ENCODE data around the gene OR52A1.

The OR52A1 gene

DNA sequence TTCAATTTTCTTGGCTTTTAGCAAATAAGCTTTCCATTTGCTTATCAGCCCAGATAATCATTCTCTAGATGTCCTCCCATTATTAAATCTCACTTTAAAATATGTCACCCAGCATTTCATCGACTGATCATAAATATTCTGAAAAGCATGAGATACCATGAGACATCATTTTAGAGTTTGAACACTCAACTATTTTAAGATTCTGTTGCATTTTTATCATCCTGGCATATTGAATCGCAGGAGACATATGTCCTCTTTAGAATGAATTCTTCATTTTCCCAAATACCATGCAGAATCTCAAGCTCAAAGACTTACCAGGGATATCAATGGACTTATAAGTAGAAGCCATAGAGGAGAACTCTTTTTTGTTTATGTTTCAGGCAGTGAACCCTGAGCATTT, 16.6 kb downstream of the OR52A1 start, which contains the start of gene OR52A5:
Gene OR52A5, minus strand, starts transcription at position 361 of the 400 bp plus-strand sequence. CDS start 5,714 bp downstream, outside the sequence.
- TF ChIP-seq, protein P1, sequence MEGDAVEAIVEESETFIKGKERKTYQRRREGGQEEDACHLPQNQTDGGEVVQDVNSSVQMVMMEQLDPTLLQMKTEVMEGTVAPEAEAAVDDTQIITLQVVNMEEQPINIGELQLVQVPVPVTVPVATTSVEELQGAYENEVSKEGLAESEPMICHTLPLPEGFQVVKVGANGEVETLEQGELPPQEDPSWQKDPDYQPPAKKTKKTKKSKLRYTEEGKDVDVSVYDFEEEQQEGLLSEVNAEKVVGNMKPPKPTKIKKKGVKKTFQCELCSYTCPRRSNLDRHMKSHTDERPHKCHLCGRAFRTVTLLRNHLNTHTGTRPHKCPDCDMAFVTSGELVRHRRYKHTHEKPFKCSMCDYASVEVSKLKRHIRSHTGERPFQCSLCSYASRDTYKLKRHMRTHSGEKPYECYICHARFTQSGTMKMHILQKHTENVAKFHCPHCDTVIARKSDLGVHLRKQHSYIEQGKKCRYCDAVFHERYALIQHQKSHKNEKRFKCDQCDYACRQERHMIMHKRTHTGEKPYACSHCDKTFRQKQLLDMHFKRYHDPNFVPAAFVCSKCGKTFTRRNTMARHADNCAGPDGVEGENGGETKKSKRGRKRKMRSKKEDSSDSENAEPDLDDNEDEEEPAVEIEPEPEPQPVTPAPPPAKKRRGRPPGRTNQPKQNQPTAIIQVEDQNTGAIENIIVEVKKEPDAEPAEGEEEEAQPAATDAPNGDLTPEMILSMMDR (IDR thresholded peaks at IDR 0.05), result no peak

- TF ChIP-seq, protein P1 (IDR thresholded peaks at IDR 0.05), result no peak
These were observed 17.5 kb downstream of the OR52A1 start for GRCh38 chr11:5137014-5137413.

- TF ChIP-seq, protein P1 (IDR thresholded peaks at IDR 0.05), result no peak
These were observed 18.3 kb downstream of the OR52A1 start for GRCh38 chr11:5136261-5136660.

- TF ChIP-seq, protein P1 (IDR thresholded peaks at IDR 0.05), result no peak
These were observed 22.8 kb downstream of the OR52A1 start for GRCh38 chr11:5131584-5132335.

- TF ChIP-seq, protein P1 (IDR thresholded peaks at IDR 0.05), result no peak
These were observed 25.1 kb downstream of the OR52A1 start for GRCh38 chr11:5129457-5129877.

- TF ChIP-seq, protein P1 (IDR thresholded peaks at IDR 0.05), result no peak
These were observed 29.5 kb downstream of the OR52A1 start for GRCh38 chr11:5124891-5125620.

DNA sequence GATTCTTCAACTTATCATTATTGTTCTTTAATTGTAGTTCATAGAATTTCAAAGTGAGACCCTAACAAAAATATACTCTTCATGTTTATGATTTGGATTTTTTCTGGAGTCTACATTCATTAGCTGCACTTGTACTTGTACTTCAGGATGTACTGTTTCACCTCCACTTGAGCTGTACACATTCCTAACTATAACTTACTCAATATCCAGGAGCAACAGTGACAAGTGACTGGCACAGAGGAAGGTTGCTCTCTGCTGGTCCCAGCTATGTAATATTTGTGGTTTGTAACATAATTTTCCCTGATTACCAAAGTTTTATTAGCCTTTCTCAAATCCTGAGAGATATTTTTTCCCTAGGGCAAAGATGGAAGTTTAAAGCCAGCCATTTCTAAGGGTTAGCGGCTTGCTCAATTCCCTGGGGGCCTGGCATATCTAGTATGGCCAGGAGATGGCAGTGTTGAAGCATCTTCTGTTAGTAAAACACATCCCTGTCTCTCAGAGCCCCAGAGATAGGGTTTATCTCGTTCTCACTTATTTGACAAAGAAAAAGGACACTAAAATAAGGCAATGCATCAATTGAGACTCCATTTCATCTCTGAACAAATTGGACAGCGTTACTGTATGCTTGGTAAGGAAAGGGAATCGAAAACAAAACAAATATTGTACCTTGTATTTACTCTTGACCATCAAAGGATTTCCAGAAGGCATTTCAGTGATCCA, 30.6 kb downstream of the OR52A1 start:
- TF ChIP-seq, protein P1 (IDR thresholded peaks at IDR 0.05), result peak; percentile 92
